AG08395 (cell line): ENCODE results near the gene ADK.
"Not testable (repeated sequence)": the region's sequence is repeated elsewhere in the genome, so short reads cannot be mapped to it uniquely, and the experiment has no call there.

Source experiments
- DNase-seq: peaks from one replicate; pipeline ENCODE4 v3.0.0; 2012; ENCODE audit warnings: mixed read lengths, low spot score

Gene ADK

GRCh38 chr10:74490551-74490950 lies 339.5 kb downstream of the ADK start:
- DNase-seq, result no peak

- DNase-seq, result no peak
These were observed 340.0 kb downstream of the ADK start for GRCh38 chr10:74491014-74491413.

- not testable (repeated sequence) for DNase-seq
These were observed 345.3 kb downstream of the ADK start for GRCh38 chr10:74496276-74496675.

GRCh38 chr10:74498664-74499063 lies 347.6 kb downstream of the ADK start:
- DNase-seq, result not testable (repeated sequence)

- DNase-seq, result no peak
These were observed 349.1 kb downstream of the ADK start for GRCh38 chr10:74500026-74500704.

GRCh38 chr10:74500816-74501215 lies 349.8 kb downstream of the ADK start:
- peak; percentile 28 for DNase-seq

GRCh38 chr10:74502963-74503608 lies 352.1 kb downstream of the ADK start:
- peak; percentile 10 for DNase-seq

- no peak for DNase-seq
These were observed 356.9 kb downstream of the ADK start for GRCh38 chr10:74507951-74508350.

- DNase-seq, result no peak
These were observed 359.6 kb downstream of the ADK start for GRCh38 chr10:74510594-74510993.

GRCh38 chr10:74511051-74511450 lies 360.0 kb downstream of the ADK start:
- DNase-seq, result no peak

- no peak for DNase-seq
These were observed 363.3 kb downstream of the ADK start for GRCh38 chr10:74514322-74514721.

- no peak for DNase-seq
These were observed 367.0 kb downstream of the ADK start for GRCh38 chr10:74518061-74518460.

GRCh38 chr10:74521526-74521925 lies 370.5 kb downstream of the ADK start:
- no peak for DNase-seq

- no peak for DNase-seq
These were observed 372.2 kb downstream of the ADK start for GRCh38 chr10:74523199-74523598.

- DNase-seq, result no peak
These were observed 374.9 kb downstream of the ADK start for GRCh38 chr10:74525885-74526284.

GRCh38 chr10:74527611-74528010 lies 376.6 kb downstream of the ADK start:
- not testable (repeated sequence) for DNase-seq

GRCh38 chr10:74529205-74529604 lies 378.2 kb downstream of the ADK start:
- DNase-seq, result no peak

- DNase-seq, result peak; percentile 24
These were observed 380.0 kb downstream of the ADK start for GRCh38 chr10:74530981-74531380.

GRCh38 chr10:74539317-74539716 lies 388.3 kb downstream of the ADK start:
- no peak for DNase-seq

GRCh38 chr10:74541375-74541774 lies 390.4 kb downstream of the ADK start:
- no peak for DNase-seq

GRCh38 chr10:74542077-74542476 lies 391.1 kb downstream of the ADK start:
- peak; percentile 65 for DNase-seq

- no peak for DNase-seq
These were observed 392.3 kb downstream of the ADK start for GRCh38 chr10:74543276-74543675.

- DNase-seq, result peak; percentile 5
These were observed 393.1 kb downstream of the ADK start for GRCh38 chr10:74544106-74544505.

GRCh38 chr10:74548676-74549075 lies 397.7 kb downstream of the ADK start:
- DNase-seq, result no peak
